A673 (cell line): ENCODE results near the gene ATF6. TPM values are rescaled to one million over a fixed set of nuclear protein-coding genes. Genes with fewer than 3 reads are reported as not detected.

Experiments used
- BruUV-seq: library from RNA; stranded (reverse); fragments of 400-500 nt; replicated peaks from 2 replicates; lab custom pipeline; 2021; lab: Mats Ljungman, UMichigan
- CTCF ChIA-PET: fragments of 300-600 bp; sonication (Branson Sonifier 250); formaldehyde crosslinking; loops from one replicate; lab custom pipeline; 2022; ENCODE audit warnings: antibody characterized with exemption; lab: Charles Lee
- POLR2A ChIA-PET: fragments of 300-600 bp; sonication (Branson Sonifier 250); formaldehyde crosslinking; loops from one replicate; lab custom pipeline; 2022; ENCODE audit warnings: antibody characterized with exemption; ENCODE audit not compliant: low non-redundant PET; lab: Charles Lee
- DNase-seq: peaks from one replicate; pipeline ENCODE4 v3.0.0-alpha.2; 2015; ENCODE audit warnings: low spot score
- H3K27ac ChIP-seq: fragments of 200-600 bp; sonication (generic); 2 replicates; pipeline ENCODE4 v1.5.1; 2016; ENCODE audit warnings: mixed run types, low read depth, mild to moderate bottlenecking, mixed read lengths, antibody characterized with exemption, low read length; ENCODE audit not compliant: poor library complexity, severe bottlenecking
- H3K27me3 ChIP-seq: fragments of 200-600 bp; sonication (generic); replicated peaks from 2 replicates; pipeline ENCODE4 v1.6.1; 2017; ENCODE audit warnings: mixed run types, low read depth, mild to moderate bottlenecking, mixed read lengths, antibody characterized with exemption, low read length; ENCODE audit not compliant: insufficient read depth, poor library complexity
- H3K36me3 ChIP-seq: fragments of 200-600 bp; sonication (generic); 2 replicates; pipeline ENCODE4 v1.6.1; 2016; ENCODE audit warnings: mixed run types, mild to moderate bottlenecking, mixed read lengths, antibody characterized with exemption, low read length; ENCODE audit not compliant: insufficient read depth, poor library complexity, severe bottlenecking
- H3K4me1 ChIP-seq: fragments of 200-600 bp; sonication (generic); 2 replicates; pipeline ENCODE4 v1.6.1; 2017; ENCODE audit warnings: mixed run types, mild to moderate bottlenecking, mixed read lengths, antibody characterized with exemption, low read length; ENCODE audit not compliant: insufficient read depth, poor library complexity, severe bottlenecking
- H3K4me3 ChIP-seq: fragments of 200-600 bp; sonication (generic); 2 replicates; pipeline ENCODE4 v1.5.1; 2016; ENCODE audit warnings: low read depth, mixed run types, mild to moderate bottlenecking, mixed read lengths, low read length; ENCODE audit not compliant: poor library complexity, severe bottlenecking
- H3K9me3 ChIP-seq: fragments of 200-600 bp; sonication (generic); 2 replicates; pipeline ENCODE4 v1.6.1; 2016; ENCODE audit warnings: mixed run types, low read depth, mild to moderate bottlenecking, mixed read lengths, antibody characterized with exemption, low read length; ENCODE audit not compliant: poor library complexity, severe bottlenecking
- CTCF ChIP-seq: fragments of 300-800, 200-600 bp; sonication (generic); conservative IDR thresholded peaks from 2 replicates; pipeline ENCODE4 v1.5.1; 2017; ENCODE audit warnings: low read depth, mild to moderate bottlenecking, antibody characterized with exemption, low read length, moderate library complexity, mixed read lengths
- EZH2 ChIP-seq: fragments of 200-600 bp; sonication (generic); IDR thresholded peaks from 2 replicates; pipeline ENCODE4 v1.6.1; 2017; ENCODE audit warnings: borderline replicate concordance, low read depth, mild to moderate bottlenecking, mixed read lengths, antibody characterized with exemption, low read length; ENCODE audit not compliant: poor library complexity, severe bottlenecking
- intact Hi-C: fragments of 100-400 bp; cut with micrococcal nuclease; formaldehyde crosslinking; loops from one replicate; pipeline ENCODE4 v1.10.0; 2022; ENCODE audit not compliant: unreplicated experiment
- total RNA-seq: library from RNA; stranded (reverse); gene quantifications from 2 replicates; pipeline ENCODE4 v1.2.3, GENCODE V29; 2021

Gene ATF6
- total RNA-seq, 1 experiment from 2014 or later, result 21.8 TPM

- ChIA-PET CTCF (no interaction called here), POLR2A (no interaction called here)
- no peaks in the 10 kb centered on the region for H3K9me3 ChIP-seq
- H3K27me3 ChIP-seq, result no peaks in the 10 kb centered on the region
- no peak overlapping the region for H3K27ac ChIP-seq
- no peaks in the 10 kb centered on the region for H3K36me3 ChIP-seq
- no peak for TF ChIP-seq CTCF
- no peak for TF ChIP-seq EZH2
- DNase-seq, result no peak
- BruUV-seq, result no TSS peak
- no peak overlapping the region for H3K4me3 ChIP-seq
- H3K4me1 ChIP-seq, result peaks cover 12% of the 10 kb centered on the region
- intact Hi-C loops, result no loop called here
These were observed 74.2 kb downstream of the ATF6 start for GRCh38 chr1:161840363-161840762.

DNA sequence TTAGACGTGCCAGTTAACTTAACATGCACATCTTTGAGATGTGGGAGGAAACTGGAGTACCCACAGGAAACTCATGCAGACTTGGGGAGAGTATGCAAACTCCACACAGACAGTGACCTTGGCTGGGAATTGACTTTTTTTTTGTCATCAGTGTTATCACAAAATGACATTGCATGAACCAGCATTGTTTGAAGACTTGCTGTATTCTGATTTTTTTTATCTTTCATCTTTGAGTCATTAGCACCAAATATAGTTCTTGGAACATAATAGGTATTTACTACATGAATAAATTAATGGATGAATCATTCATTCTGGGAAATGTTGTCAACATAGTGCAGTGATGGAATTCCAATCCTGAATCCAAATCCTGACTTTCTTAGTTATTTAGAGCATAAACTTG, 77.0 kb downstream of the ATF6 start:
- no TSS peak for BruUV-seq
- no peaks in the 10 kb centered on the region for H3K27me3 ChIP-seq
- no peaks in the 10 kb centered on the region for H3K36me3 ChIP-seq
- H3K27ac ChIP-seq, result no peak overlapping the region
- ChIA-PET CTCF (no interaction called here), POLR2A (no interaction called here)
- intact Hi-C loops, result no loop called here
- peaks cover 12% of the 10 kb centered on the region for H3K4me1 ChIP-seq
- H3K4me3 ChIP-seq, result no peak overlapping the region
- DNase-seq, result no peak
- no peaks in the 10 kb centered on the region for H3K9me3 ChIP-seq
- TF ChIP-seq EZH2, result no peak
- TF ChIP-seq CTCF, result no peak

DNA sequence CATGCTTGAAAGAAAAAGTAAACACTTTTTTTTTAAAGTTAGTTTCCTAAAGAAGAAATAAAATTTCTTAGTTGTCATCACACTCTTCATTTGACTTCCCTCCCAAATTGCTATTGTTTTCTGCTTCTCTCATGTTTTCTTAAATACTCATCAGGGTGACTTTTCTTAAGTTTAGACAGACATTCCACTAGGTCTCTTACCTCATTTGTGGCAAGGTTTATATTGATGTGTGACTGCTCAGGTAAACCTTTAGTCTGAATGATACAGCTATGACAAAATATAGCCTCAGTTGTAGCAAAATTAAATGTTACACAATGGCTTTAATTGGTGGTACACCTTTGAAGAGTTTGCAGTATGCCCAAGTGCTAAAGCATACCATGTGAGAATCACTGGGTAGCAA, 78.6 kb downstream of the ATF6 start:
- peaks cover 12% of the 10 kb centered on the region for H3K4me1 ChIP-seq
- TF ChIP-seq CTCF (no peak), EZH2 (no peak)
- no peak for DNase-seq
- H3K4me3 ChIP-seq, result no peak overlapping the region
- CTCF ChIA-PET, result no interaction called here
- intact Hi-C loops, result no loop called here
- no peaks in the 10 kb centered on the region for H3K36me3 ChIP-seq
- H3K27me3 ChIP-seq, result no peaks in the 10 kb centered on the region
- no TSS peak for BruUV-seq
- POLR2A ChIA-PET, result no interaction called here
- H3K9me3 ChIP-seq, result no peaks in the 10 kb centered on the region
- H3K27ac ChIP-seq, result no peak overlapping the region
